Activated naive CD8-positive, alpha-beta T cell treated with anti-CD3 and anti-CD28 coated beads, Interleukin-2, amount 50 U/mL, for 24 hours (primary cell): ENCODE data around the gene KIF5C.
"Not testable (repeated sequence)": the region's sequence is repeated elsewhere in the genome, so short reads cannot be mapped to it uniquely, and the experiment has no call there.

Experiments
- ATAC-seq: fragments of 150-1000 bp; cut with Tn5 transposase; one replicate; pipeline ENCODE4 v1.10.0; 2021
- DNase-seq: peaks from one replicate; pipeline ENCODE4 v3.0.0; 2021
- H3K27ac Mint-ChIP-seq: one replicate; pipeline ENCODE4 v1.8.0; 2021; ENCODE audit warnings: mild to moderate bottlenecking, mixed read lengths
- H3K27me3 Mint-ChIP-seq: one replicate; pipeline ENCODE4 v1.8.0; 2021; ENCODE audit warnings: mixed read lengths
- H3K36me3 Mint-ChIP-seq: one replicate; pipeline ENCODE4 v1.8.0; 2021; ENCODE audit warnings: low read depth, mixed read lengths
- H3K4me1 Mint-ChIP-seq: one replicate; pipeline ENCODE4 v1.8.0; 2021; ENCODE audit warnings: mixed read lengths
- H3K4me3 Mint-ChIP-seq: one replicate; pipeline ENCODE4 v1.8.0; 2021; ENCODE audit warnings: mild to moderate bottlenecking, moderate library complexity, mixed read lengths
- H3K9me3 Mint-ChIP-seq: one replicate; pipeline ENCODE4 v1.8.0; 2021; ENCODE audit warnings: mixed read lengths

Gene KIF5C

GRCh38 chr2:148970385-148970784 is 95.4 kb downstream of the KIF5C start:
- Mint-ChIP-seq H3K27me3 (no peaks in the 10 kb centered on the region), H3K4me1 (peaks cover 10% of the 10 kb centered on the region), H3K36me3 (no peaks in the 10 kb centered on the region), H3K4me3 (no peak overlapping the region), H3K27ac (no peak overlapping the region), H3K9me3 (no peaks in the 10 kb centered on the region)
- no peak for ATAC-seq
- no peak for DNase-seq

DNA sequence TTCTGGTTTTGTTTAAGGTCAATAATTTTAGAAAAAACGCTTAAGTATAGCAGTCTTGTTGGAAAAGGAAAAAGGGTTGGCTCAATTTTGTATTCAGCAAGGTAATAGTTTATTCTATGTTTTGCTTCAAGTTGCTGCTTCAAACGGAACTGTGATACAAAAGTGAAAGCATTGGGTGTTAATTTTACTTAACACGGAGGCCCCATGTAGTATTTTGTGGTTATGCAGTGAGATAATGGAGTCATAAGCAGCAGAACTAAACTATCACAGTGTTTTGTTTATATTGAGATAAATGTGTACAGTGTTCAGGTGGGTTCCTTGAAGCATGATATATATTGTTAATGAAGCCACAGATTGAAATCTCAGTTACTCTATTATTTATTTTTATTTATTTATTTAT is 96.5 kb downstream of the KIF5C start:
- Mint-ChIP-seq H3K27ac (no peak overlapping the region), H3K4me3 (no peak overlapping the region), H3K27me3 (no peaks in the 10 kb centered on the region), H3K9me3 (no peaks in the 10 kb centered on the region), H3K4me1 (peaks cover 12% of the 10 kb centered on the region), H3K36me3 (no peaks in the 10 kb centered on the region)
- DNase-seq (no peak), ATAC-seq (no peak)

- H3K4me1 Mint-ChIP-seq: peaks cover 12% of the 10 kb centered on the region
- H3K27me3 Mint-ChIP-seq: no peaks in the 10 kb centered on the region
- H3K4me3 Mint-ChIP-seq: no peak overlapping the region
- no peaks in the 10 kb centered on the region for H3K9me3 Mint-ChIP-seq
- no peak for ATAC-seq
- no peaks in the 10 kb centered on the region for H3K36me3 Mint-ChIP-seq
- no peak overlapping the region for H3K27ac Mint-ChIP-seq
- no peak for DNase-seq
Measured at GRCh38 chr2:148974095-148974494, 99.1 kb downstream of the KIF5C start.

- Mint-ChIP-seq H3K4me1 (peaks cover 4% of the 10 kb centered on the region), H3K27me3 (no peaks in the 10 kb centered on the region), H3K4me3 (no peak overlapping the region), H3K36me3 (peaks cover 2% of the 10 kb centered on the region), H3K27ac (no peak overlapping the region), H3K9me3 (no peaks in the 10 kb centered on the region)
- DNase-seq (no peak), ATAC-seq (no peak)
Measured at GRCh38 chr2:148978026-148978685, 103.1 kb downstream of the KIF5C start.

GRCh38 chr2:148978706-148979105 is 103.7 kb downstream of the KIF5C start:
- no peak overlapping the region for H3K4me3 Mint-ChIP-seq
- no peaks in the 10 kb centered on the region for H3K27me3 Mint-ChIP-seq
- H3K4me1 Mint-ChIP-seq: peaks cover 4% of the 10 kb centered on the region
- H3K36me3 Mint-ChIP-seq: peaks cover 5% of the 10 kb centered on the region
- ATAC-seq (no peak), DNase-seq (no peak)
- no peak overlapping the region for H3K27ac Mint-ChIP-seq
- no peaks in the 10 kb centered on the region for H3K9me3 Mint-ChIP-seq

GRCh38 chr2:148979164-148979918 is 104.3 kb downstream of the KIF5C start:
- DNase-seq: no peak
- Mint-ChIP-seq H3K36me3 (peaks cover 5% of the 10 kb centered on the region), H3K4me1 (peaks cover 4% of the 10 kb centered on the region)

DNA sequence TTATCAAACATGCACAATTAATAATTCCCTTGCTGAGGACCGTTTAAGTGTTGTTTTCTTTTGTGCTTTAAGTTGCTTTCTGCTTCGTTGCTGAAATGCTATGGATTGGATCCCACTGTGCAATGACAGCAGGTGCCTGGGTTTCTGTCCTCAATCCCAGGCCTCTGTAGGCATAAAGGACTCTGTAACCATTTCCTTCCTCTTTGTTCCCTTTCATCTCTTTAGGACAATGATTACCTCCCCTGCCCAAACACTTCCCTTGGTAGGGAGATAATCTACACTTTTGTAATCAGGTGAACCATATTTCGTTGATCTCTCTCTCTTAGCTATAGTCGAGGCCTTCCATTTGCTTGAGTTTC is 104.9 kb downstream of the KIF5C start:
- no peak overlapping the region for H3K27ac Mint-ChIP-seq

More at GRCh38 chr2:148979164-148979918, 104.3 kb downstream of the KIF5C start:
- Mint-ChIP-seq H3K27ac (no peak overlapping the region), H3K9me3 (no peaks in the 10 kb centered on the region), H3K27me3 (no peaks in the 10 kb centered on the region), H3K4me3 (no peak overlapping the region)
- no peak for ATAC-seq

DNA sequence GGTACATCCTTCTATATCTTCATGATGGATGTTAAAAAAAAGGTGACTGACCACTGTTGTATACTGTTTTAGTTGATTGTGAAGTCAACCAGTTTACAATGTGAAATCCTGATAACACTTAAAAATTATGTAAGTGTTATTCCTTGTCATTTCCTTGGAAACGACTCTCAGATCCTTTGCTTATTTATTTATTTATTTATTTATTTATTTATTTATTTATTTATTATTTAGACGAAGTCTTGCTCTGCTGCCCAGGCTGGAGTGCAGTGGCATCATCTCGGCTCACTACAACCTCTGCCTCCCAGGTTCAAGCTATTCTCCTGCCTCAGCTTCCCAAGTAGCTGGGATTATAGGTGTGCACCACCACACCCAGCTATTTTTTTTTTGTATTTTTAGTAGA is 105.5 kb downstream of the KIF5C start:
- not testable (repeated sequence) for DNase-seq, H3K27me3 Mint-ChIP-seq, H3K4me1 Mint-ChIP-seq, H3K36me3 Mint-ChIP-seq, H3K9me3 Mint-ChIP-seq, H3K27ac Mint-ChIP-seq, ATAC-seq, H3K4me3 Mint-ChIP-seq

More for the DNA sequence above, 104.9 kb downstream of the KIF5C start:
- no peak for DNase-seq
- Mint-ChIP-seq H3K9me3 (no peaks in the 10 kb centered on the region), H3K36me3 (peaks cover 5% of the 10 kb centered on the region), H3K4me1 (peaks cover 4% of the 10 kb centered on the region), H3K4me3 (no peak overlapping the region), H3K27me3 (no peaks in the 10 kb centered on the region)
- ATAC-seq: no peak

DNA sequence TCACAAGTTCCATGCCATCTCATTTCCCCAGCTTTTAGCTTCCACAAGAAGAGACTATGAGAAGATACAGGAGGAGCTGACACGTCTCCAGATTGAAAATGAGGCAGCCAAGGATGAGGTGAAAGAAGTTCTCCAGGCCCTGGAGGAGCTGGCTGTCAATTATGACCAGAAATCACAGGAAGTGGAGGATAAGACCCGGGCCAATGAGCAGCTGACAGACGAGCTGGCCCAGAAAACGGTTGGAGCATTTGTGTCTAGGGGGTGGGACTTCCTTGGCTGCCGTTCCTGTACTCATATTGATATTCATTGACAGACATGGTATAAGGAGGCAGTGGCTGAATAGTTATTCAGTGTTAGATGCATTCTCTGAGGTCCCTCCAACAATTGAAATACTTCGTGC is 106.3 kb downstream of the KIF5C start:
- H3K27ac Mint-ChIP-seq: no peak overlapping the region
- no peaks in the 10 kb centered on the region for H3K27me3 Mint-ChIP-seq
- no peak for ATAC-seq
- H3K4me1 Mint-ChIP-seq: no peaks in the 10 kb centered on the region
- H3K4me3 Mint-ChIP-seq: no peak overlapping the region
- peaks cover 5% of the 10 kb centered on the region for H3K36me3 Mint-ChIP-seq
- H3K9me3 Mint-ChIP-seq: no peaks in the 10 kb centered on the region
- DNase-seq: no peak

DNA sequence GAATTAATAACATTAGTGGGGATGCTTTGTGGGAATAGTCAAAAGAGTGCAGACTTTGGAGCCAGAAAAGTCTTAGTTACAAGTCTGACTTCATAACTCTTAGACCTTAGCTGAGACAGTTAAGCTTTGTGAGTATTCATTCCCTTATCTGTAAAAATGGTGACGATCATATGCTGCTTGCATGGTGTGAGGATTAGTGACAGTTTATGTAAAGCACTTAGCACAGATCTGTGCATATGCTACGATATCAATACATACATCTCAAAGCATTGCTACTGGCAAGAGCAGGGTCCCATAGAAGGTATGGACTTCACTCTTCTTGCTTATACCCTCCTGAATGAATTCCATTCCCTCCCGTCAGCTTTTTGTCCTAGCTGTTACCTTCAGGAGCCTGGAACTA is 106.8 kb downstream of the KIF5C start:
- Mint-ChIP-seq H3K27me3 (no peaks in the 10 kb centered on the region), H3K36me3 (peaks cover 5% of the 10 kb centered on the region), H3K9me3 (no peaks in the 10 kb centered on the region), H3K27ac (no peak overlapping the region), H3K4me3 (no peak overlapping the region), H3K4me1 (no peaks in the 10 kb centered on the region)
- ATAC-seq (no peak), DNase-seq (no peak)

- no peak for DNase-seq
- no peak overlapping the region for H3K4me3 Mint-ChIP-seq
- no peaks in the 10 kb centered on the region for H3K4me1 Mint-ChIP-seq
- H3K27ac Mint-ChIP-seq: no peak overlapping the region
- no peaks in the 10 kb centered on the region for H3K9me3 Mint-ChIP-seq
- H3K27me3 Mint-ChIP-seq: no peaks in the 10 kb centered on the region
- ATAC-seq: no peak
- peaks cover 5% of the 10 kb centered on the region for H3K36me3 Mint-ChIP-seq
Measured at GRCh38 chr2:148982282-148982681, 107.3 kb downstream of the KIF5C start.

DNA sequence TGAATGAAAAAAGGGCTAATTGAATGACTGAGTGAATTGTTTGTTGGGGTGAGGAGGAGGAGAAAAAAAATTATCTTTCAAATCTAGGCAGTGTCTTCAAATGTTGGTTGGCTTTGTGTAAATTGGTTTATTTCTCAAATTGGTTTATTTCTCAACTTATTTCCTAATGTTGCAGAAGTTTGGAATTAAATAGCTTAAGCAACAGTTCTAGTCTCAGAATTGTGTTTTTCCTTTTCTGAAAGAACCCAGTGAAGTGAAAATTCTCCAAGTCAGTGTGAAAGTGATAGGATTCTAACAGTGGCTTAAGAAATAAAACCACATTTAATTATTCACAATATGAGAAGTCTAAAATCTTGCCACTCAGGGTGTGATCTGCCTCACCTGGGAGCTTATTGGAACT is 108.9 kb downstream of the KIF5C start:
- H3K4me1 Mint-ChIP-seq: no peaks in the 10 kb centered on the region
- no peaks in the 10 kb centered on the region for H3K27me3 Mint-ChIP-seq
- no peaks in the 10 kb centered on the region for H3K9me3 Mint-ChIP-seq
- H3K36me3 Mint-ChIP-seq: peaks cover 5% of the 10 kb centered on the region
- ATAC-seq: no peak
- no peak overlapping the region for H3K27ac Mint-ChIP-seq
- DNase-seq: no peak
- H3K4me3 Mint-ChIP-seq: no peak overlapping the region

GRCh38 chr2:148984449-148984848 is 109.4 kb downstream of the KIF5C start:
- ATAC-seq (no peak), DNase-seq (no peak)
- Mint-ChIP-seq H3K4me1 (no peaks in the 10 kb centered on the region), H3K27me3 (no peaks in the 10 kb centered on the region), H3K4me3 (no peak overlapping the region), H3K36me3 (peaks cover 5% of the 10 kb centered on the region), H3K27ac (no peak overlapping the region), H3K9me3 (no peaks in the 10 kb centered on the region)

DNA sequence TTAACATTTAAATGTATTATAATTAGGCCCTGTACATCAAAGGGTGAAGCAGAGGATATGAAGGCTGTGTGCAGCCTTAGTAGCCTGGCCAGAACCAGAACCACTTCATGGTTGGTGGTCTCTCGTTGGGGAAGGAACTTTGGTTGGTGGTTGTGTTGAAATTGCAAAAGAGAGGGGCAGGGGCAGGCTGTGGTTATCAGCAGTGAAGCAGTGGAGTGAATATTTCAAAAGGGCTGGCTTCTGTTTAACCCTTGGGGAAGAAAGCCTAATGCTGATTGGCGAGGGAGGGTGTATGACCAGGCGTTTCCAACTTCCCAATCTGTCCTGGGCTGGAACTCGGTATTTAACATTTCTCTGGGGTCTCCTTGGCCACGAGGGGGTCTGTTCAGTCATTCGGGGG is 112.3 kb downstream of the KIF5C start:
- Mint-ChIP-seq H3K9me3 (no peaks in the 10 kb centered on the region), H3K27ac (no peak overlapping the region)

DNA sequence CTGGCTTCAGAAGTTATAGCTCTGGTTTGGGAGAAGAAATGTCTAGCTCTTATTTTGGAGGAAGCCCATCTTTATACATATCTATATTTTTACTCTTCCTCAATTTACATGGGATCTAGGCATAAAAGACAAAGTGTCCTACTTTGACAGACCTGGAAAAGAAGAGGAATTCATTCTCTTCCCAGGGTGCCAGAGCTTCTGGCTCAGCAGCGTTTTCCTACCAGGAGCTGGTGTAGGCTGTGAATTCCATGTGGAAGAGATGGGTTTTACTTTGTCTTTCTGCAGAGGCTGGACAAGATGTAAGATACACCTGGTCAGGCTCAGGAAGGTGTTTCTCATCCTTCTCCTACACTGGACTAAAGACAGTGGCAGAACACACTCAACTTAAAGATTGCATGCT is 113.3 kb downstream of the KIF5C start:
- no peaks in the 10 kb centered on the region for H3K9me3 Mint-ChIP-seq
- no peak overlapping the region for H3K4me3 Mint-ChIP-seq

More for the DNA sequence above, 112.3 kb downstream of the KIF5C start:
- Mint-ChIP-seq H3K4me1 (peaks cover 2% of the 10 kb centered on the region), H3K36me3 (peaks cover 3% of the 10 kb centered on the region), H3K27me3 (no peaks in the 10 kb centered on the region), H3K4me3 (no peak overlapping the region)
- no peak for DNase-seq
- no peak for ATAC-seq

More for the DNA sequence above, 113.3 kb downstream of the KIF5C start:
- Mint-ChIP-seq H3K4me1 (peaks cover 2% of the 10 kb centered on the region), H3K36me3 (peaks cover 2% of the 10 kb centered on the region), H3K27ac (no peak overlapping the region), H3K27me3 (no peaks in the 10 kb centered on the region)
- DNase-seq (no peak), ATAC-seq (no peak)
